GM13977 (cell line): ENCODE data around the gene ATP4A.

Experiments
- DNase-seq: peaks from one replicate; pipeline ENCODE4 v3.0.0; 2012; ENCODE audit warnings: low spot score
- CTCF ChIP-seq: IDR thresholded peaks from 2 replicates; pipeline ENCODE4 v1.5.1; 2012; ENCODE audit warnings: mild to moderate bottlenecking, control low read depth; ENCODE audit not compliant: insufficient read depth; ENCODE audit errors: extremely low read depth, missing control alignments
- in situ Hi-C: fragments of 300-500 bp; cut with MboI; formaldehyde crosslinking; loops from one replicate; pipeline ENCODE4 v1.12.0; 2022; ENCODE audit warnings: low sequenced_read_pairs, low pct_unique_long_range_greater_than_20kb, mixed read lengths, inconsistent platforms; ENCODE audit not compliant: unreplicated experiment

ATP4A gene

GRCh38 chr19:35533822-35534392, 29.6 kb downstream of the ATP4A start:
- DNase-seq = no peak
- no peak for TF ChIP-seq CTCF
- in situ Hi-C loops = no loop called here

GRCh38 chr19:35533201-35533821, 30.1 kb downstream of the ATP4A start, which contains the start of gene GAPDHS:
GAPDHS (plus strand) TSS chr19:35533456; CDS start chr19:35533528, 72 bp downstream.
- in situ Hi-C loops = no loop called here
- no peak for TF ChIP-seq CTCF
- no peak for DNase-seq

- no peak for DNase-seq
- no peak for TF ChIP-seq CTCF
- in situ Hi-C loops = no loop called here
Observed at GRCh38 chr19:35531291-35531690, 32.2 kb downstream of the ATP4A start.

GRCh38 chr19:35529241-35530218, 33.9 kb downstream of the ATP4A start:
- DNase-seq = no peak
- in situ Hi-C loops = no loop called here
- TF ChIP-seq CTCF = no peak

GRCh38 chr19:35528218-35529038, 35.0 kb downstream of the ATP4A start, which contains the start of gene SBSN:
SBSN (minus strand) TSS chr19:35528311; CDS start chr19:35528281, 30 bp downstream.
- TF ChIP-seq CTCF = no peak
- DNase-seq = no peak
- in situ Hi-C loops = no loop called here

- no peak for TF ChIP-seq CTCF
- no peak for DNase-seq
- in situ Hi-C loops = no loop called here
Observed at GRCh38 chr19:35525873-35526272, 37.6 kb downstream of the ATP4A start.
